HG03097 (cell line): ENCODE data around the gene TBX1.

Experiments
- ATAC-seq: cut with Tn5 transposase; IDR thresholded peaks from one replicate; pipeline ENCODE4 v1.9.1; 2021; ENCODE audit not compliant: unreplicated experiment, low FRiP score

The TBX1 gene

DNA sequence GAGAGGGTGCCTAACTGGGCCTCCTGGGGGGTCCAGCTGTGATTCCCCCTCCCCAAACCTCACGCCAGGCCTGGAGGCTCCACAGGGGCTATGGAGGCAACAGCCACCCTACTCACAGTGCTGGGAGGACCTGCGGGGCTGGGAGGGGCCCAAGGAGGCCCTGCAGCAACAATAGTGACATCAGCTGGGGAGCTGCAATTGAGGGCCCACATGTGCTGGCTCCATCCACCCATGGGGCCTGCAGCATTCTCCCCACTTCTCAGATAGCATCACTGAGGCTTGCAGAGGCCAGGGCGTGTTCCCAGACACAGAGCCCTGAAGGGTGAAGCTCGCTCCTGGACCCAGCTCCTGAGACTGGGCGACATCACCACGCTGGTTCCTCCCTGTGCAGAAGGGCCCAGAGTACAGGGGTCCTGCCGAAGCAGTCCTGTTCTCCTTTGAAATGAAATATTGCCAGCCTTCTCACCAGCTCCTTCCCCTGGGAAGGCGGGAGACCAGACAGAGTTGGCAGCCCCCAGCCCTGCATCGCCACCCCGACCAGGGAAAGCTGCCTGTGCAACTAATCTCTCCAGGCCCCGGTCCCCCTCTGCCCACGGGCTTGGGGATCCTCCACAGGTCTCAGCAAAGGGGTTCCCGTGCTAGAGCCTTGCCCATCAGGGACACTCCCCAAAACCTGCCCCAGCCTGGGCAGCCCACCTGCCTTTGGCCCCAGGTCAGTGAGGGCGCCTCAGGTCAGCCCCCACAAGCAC lies 8.9 kb upstream of the TBX1 start:
- ATAC-seq, result no peak

DNA sequence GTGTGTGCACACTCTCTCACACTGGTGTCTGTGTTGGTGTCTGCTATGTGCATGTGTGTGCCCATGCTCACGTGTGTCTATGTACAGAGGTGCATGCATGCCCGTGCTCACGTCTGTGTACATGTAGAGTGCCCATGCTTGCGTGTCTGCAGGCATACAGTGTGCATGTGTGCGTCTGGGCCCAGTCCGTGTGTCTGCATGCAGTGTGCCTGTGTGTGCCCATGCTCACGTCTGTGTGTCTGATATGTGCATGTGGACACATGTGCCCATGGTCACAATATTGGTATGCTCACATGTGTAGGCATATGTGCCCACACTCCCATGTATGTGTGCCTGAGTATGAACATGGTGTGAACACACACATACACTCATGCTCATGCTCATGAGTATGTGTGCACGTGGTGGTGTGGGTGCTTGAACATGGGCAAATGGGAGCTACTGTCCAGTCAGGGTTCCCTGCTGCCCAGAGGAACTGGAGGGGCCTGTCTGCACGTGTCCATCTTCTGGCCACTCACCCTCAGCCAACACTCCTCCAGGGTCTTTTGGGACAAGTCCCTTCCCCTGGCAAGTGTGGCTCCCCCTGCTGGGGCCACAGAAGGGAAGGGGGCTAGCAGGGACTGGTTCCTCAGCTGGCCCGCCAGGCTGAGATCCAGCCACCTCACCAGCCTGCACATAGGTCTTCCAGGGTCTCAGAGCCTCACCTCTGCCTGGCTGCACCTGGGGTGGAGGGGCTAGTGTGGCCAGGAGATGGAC lies 7.3 kb upstream of the TBX1 start:
- no peak for ATAC-seq

DNA sequence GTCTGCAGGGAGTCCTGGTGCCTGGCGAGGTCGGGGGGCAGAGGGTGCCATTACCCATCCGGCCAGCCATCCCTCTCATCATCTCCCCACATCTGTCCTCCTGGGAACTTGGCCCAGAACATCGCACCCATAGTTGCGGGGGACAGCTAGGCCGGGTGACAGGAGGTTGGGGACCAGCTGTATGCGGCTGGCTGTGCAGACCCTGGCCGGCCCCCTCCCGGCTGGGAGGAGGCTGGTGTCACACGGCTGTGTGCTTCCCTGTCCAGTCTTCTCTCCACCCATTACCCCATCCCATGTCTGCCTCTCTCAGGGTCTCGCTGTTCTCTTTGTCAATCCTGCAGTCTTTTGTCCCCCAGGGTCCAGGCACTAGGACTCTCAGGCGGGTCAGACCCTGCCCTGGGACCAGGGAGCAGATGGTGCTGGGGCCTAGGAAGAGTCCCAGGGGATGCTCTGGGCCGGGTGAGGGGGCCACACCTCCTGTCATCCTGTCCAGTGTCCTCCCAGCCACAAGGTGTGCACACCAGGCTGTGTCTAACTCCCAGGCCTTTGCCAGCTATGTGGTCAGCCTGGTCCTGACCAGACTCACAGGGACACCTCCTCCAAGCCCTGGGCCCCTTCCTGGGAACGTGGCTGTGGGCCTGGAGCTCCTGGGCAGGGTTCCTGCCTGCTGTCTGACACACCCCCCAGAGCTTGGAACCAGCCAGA lies 6.4 kb upstream of the TBX1 start:
- no peak for ATAC-seq

DNA sequence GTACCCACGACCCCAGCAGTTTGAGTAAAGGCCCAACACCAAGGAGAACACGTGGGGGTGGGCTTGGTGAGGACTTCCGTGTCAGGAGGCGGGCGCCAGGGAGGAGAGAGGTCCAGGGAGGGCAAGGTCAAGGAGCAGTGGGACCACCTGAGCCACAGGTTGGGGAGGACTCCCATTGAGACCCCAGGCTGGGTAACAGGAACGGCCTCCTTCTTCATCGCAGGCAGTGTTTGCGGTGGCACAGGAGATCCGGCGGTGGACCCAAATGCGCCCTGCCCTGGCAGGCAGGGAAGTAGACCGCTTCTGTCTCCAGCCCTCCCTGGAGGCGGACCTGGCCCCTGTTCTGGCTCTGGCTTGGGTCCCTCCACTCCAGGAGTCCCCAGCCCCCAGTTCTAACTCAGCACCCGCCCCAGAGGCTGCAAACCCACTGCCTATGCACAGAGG lies 5.9 kb upstream of the TBX1 start:
- no peak for ATAC-seq

DNA sequence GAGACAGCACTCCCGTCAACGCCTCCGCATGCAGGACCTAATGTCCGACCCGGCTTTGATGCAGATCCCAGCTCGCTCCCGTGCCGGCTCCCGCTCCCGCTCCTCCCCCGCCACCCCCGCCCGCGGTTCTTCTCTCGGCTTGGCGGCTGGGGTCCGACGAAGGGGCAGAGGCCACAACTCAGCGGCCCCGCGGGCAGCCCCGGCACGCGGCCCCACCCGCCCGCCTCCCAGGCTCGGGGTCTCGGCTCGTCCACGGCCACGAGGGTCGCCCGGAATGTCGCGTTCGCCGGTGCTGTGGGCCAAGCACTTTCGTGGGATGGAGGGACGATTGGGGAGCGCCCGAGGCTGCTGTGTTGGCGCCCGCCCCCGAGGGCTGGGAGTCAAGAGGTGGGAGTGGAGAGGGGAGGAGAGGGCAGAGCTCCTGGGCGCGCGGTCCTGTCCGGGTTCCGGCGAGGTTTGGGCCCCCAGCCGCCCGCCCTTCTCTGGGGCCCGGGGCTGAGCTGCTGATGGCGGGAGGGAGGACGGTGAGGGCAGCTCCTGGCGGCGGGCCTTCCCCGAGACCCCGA lies 5.3 kb upstream of the TBX1 start:
- no peak for ATAC-seq

DNA sequence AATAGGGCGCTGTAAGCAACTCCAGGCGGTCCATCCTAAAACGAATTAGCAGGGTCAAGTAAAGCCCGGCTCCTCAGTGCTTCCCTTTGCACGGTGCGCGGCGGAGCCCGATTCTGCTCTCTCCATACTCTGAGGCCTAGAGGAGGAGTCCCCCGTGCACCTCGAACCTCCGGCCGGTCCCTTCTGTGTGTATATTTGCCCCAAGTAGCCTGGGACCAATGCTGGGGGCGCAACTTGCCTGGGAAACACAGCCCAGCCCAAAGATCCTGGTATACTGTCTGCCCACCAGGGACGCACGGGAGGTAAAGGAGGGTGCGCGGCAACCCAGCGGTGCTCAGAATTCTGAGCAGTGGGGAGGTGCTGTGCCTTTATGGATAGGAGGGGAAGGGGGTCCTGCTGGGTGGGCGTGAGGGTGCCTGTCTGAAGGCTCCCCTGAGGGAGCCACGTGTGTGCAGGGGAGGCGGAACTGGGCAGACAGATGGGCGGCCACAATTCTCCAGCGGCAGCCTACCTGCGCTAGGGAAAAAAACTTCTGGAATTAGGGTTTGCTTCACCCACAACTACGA lies 4.8 kb upstream of the TBX1 start:
- ATAC-seq, result no peak

DNA sequence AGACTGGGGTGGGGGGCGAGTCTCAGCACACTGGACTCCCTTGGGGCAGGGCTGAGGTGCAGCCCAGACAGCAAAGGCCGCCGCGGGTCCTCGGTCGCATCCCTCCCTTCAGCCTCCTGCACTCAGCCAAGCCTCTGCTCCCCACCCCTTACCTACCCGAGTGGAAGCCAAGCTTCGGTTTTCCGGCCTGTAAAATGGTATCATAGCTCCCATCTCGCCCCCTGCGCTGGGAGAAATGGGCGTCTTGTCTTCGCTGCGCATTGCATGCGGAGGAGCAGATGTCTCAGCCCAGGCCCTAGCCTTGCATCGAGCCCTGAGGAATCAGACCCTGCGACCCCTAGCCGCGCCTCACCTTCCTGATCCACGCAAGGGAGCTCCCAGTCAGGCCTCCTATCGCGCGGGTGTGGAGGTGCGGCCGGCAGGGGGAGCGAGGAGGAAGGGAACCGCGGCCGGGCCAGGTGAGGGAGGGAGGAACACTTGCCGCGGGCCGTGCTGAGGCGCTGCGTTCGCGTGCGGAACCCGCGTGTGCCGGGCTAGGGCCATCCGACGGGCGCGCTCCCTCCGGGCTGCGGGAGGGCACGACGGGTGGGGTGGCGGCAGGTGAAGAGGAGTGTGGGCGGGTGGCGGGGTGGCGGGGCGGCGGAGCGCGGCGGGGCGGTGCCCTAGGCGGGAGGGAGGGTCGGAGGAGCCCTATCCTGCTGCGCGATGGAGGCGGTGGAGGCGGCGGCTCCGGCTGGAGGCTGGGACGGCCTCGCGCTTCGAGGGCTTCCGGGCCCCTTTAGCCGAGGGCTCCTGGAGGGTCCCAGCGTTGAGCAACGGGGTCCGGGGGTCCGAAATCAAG lies 4.1 kb upstream of the TBX1 start:
- no peak for ATAC-seq

DNA sequence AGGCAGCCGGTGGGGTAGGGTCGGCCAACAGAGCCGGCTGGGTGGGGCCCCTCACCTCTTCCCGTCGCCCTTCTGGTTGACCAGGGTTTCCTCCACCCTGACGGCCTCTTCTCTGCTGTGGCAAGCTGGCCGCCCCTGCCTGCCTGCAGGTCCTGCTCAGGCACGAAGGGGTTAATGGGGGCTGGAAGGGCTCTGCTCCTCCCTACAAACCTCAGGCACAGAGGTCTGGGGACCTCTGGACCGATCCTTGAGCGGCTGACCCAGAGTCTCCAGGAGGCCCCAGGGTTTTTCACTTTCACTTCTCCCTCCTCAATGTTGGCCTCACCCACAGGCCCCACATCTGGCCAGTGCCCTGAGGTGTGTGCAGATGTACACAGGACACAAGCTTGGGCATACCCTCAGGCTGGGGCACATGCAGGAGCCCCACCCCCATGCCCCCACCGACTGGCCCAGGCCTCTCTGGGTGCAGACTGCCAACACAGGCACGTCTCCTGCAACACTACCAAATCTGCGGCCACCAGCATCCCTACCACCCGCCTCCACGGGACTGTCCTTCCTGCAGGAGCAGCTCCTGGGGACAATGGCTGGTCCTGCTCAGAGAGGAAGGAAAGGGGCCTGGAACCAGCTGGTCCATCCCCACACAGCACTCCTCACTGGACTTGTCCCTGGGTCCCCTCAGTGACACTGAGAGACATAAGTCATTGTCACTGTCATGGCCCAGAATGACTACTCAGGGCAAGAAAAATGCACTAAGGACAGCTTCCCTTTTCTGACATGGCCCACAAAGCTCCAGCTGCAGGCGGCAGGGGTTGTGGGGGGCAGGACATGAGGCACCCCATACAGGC lies 3.2 kb upstream of the TBX1 start:
- no peak for ATAC-seq

DNA sequence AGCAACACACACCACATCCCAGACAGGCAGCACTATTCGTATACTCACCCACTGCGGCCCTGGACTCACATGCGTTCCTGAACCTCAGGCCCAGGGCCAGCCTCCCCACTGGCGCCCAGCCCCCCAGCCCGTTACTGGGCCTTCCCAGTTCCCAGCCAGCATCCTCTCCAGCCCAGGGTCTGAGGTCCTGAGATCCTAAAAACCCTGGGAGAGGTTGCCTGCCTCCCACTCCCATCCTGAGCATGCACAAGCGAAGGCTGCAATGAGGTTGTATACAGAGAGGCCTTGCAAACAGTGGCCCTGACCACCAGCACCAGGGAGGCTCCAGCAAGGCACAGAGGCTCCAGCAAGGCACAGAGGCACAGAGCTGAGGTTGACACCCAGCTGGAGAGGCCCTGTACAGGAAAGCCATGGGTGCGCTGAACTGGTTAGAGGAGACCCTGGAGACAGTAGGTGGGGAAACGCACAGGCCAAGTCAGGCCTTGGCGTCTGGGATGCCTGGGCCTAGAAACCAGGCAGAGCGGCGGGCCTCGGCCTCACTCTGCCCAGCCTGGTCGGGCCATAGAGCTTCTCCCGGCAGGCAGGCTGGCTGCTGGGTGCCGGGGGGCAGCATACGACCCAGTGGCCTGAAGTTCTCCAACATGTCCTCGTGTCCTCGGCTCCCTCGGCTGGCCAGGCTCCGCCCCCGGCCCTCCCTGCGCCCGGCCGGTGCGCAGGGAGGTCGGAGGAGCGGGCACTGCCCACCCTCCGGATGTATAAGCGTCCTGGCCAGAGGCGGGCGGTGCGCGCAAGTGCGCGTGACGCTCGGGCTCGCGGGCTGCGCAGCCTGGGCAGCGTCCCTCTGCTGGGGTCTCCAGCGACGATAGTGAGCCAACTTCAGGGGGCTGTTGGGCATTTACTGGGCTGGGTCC lies 2.3 kb upstream of the TBX1 start:
- no peak for ATAC-seq

DNA sequence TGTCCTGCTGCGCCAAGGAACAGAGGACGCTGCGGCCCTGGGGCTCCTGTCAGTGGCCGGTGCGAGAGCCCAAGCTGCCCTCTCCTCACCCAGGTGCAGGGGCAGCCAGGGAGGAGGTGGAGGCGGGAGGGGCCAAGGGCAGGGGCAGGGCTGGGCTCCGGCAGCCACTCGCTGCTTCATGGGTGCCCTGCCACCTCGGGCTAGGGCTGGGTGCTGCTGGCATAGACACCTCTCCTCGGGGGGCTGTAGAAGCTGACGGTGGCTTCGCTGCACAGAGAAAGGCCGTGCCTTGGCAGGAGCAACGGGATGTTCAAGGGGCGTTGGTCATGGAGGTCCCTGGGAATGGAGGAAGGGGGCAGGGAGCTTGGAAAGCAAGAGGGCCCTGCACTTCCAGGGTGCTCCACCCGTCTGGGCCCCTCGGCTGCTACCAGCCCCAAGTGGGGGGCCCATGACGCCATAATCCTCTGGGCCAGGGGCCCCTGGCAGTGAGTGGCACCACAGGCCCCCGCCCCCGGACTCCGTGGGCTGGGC lies 1.6 kb upstream of the TBX1 start:
- ATAC-seq, result no peak

DNA sequence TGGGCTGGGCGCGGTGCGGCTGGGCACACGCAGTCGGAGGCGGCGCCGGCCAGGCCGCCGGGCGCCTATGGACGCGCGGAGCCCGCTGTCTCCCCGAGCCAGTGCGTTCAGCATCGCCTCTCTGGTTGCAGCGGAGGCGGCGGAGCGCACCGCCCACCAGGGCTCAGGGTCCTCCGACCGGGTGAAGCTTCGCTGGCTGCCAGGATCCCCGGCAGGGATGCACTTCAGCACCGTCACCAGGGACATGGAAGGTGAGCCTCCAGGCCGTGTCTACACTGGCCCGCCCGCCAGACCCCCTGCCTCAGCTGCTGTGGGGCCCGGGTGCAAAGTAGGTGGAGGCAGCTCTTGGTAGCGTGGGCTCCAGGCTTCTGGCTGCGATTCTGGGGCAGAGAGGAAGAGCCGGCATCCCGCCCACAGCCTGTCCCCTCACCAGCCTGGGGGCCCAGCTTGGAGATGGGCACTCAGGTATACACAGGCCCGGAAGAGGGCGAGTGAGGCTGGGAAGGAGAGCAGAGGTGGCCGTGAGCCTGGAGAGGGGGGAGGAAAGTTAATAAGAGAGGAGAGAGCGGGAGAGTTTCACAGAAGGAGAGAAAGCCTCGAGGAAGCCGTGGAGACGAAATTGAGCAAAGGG lies 1.0 kb upstream of the TBX1 start:
- no peak for ATAC-seq

DNA sequence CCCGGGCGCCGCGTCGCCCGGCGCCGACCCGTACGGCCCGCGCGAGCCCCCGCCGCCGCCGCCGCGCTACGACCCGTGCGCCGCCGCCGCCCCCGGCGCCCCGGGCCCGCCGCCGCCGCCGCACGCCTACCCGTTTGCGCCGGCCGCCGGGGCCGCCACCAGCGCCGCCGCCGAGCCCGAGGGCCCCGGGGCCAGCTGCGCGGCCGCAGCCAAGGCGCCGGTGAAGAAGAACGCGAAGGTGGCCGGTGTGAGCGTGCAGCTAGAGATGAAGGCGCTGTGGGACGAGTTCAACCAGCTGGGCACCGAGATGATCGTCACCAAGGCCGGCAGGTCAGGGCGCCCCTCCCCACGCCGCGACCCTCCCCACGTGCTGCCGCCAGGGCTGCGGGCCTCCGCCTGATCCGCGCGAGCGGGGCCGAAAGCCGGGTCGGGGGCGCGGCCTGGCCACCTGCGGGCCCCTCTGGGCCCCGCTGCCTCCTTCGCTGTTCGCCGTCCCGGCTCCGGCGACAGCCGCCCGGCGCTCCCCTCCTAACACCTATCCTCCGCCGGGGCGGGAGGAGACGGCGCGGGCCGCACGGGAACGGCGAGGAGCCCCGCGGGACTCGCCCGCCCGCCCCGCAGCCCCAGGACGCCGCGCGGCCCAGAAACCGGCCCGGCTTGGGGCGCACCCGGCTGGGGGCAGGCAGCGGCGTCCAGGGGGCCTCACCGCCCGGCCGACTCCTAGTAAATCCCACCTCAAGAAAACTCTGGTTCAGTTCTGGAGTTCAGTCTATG lies 560 bp downstream of the TBX1 start:
- no peak for ATAC-seq

DNA sequence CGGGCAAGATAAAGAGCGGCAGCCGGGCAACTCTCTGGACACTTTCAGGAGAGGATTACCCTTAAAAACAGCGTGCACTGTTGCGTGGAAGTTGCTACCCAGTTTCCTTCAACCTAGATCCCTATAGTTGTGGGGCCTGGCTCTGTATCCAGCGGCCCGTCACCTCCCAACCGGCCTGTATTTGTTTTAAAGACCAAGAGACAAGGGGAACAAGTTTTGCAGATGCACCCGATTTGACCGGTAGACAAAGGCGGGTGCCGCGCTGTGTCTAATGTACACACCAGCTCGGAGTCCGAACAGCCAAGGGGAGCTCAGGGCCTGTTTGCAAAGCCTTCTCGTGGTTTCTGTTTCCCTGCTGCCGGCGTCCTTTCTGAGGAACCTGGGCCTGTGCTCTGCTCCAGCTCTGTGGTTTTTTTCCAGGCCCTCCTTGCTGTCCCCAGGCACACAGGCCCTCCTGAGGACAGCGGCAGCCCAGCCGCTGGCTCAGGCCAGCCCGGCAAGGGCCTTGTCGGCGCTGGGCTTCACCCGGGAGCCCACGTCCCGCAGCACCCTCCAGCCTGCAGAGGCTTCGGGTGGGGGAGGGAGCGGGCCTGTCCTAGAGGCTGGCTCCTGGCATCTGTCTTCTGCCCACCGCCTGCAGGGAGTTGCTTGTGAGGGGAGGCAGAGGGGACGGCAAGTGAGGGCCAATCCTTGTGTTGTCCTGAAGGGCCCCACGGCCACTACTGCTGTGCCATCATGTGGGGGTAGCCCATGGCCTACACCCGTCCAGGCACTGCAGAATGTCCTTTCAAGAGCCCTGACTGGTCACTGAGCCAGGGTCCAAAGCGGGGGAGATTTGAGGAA lies 1.4 kb downstream of the TBX1 start:
- ATAC-seq, result no peak

DNA sequence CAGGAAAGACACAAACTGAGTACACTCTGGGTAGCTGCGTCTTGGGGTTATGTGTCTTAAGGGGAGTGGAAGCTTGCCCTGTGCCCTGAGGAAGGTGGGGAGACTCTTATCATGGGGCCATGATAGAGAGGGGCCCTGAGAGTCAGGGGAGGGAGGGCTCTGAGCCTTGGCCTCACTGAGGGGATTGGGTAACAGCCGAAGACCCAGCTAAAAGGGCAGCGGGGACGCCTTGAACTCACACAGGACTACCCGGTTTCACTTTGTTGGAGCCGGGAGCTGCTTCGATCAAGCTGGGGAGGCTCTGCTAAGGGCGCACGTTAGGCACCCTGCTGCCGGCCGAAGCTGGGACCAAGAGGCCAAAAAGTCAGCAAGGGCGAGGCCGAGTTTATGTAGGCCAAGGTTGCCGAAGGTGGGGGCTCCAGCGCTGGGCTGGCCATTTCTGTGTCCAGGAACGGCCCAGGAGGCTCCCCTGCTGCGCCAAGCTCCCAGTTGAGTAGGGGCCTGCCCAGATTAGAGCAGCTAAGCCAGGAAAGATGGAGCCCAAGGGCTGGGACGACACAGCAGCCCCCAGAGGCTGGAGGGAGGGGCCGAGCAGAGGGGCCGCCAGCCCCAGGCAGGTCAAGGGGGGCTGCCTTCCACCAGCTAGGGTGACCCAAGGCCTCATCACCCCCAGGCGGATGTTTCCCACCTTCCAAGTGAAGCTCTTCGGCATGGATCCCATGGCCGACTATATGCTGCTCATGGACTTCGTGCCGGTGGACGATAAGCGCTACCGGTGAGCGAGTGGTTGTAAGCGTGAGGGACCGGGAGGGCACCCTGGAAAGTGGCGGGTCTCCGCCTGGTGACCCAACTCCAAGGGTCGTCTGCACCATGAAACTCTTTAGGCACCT lies 2.2 kb downstream of the TBX1 start:
- no peak for ATAC-seq
